Epithelial cell of prostate (primary cell): ENCODE measurements around the gene IQCN.
A peak's percentile ranks its signal among the peaks of the same experiment; 100 is the strongest.

Experiments
- DNase-seq: peaks from one replicate; pipeline ENCODE4 v3.0.0-alpha.2; 2011; ENCODE audit warnings: low read depth, low spot score
- H3K27ac ChIP-seq: fragments of 450-650 bp; 2 replicates; pipeline ENCODE4 v1.5.1; 2017; ENCODE audit warnings: mild to moderate bottlenecking

The IQCN gene

DNA sequence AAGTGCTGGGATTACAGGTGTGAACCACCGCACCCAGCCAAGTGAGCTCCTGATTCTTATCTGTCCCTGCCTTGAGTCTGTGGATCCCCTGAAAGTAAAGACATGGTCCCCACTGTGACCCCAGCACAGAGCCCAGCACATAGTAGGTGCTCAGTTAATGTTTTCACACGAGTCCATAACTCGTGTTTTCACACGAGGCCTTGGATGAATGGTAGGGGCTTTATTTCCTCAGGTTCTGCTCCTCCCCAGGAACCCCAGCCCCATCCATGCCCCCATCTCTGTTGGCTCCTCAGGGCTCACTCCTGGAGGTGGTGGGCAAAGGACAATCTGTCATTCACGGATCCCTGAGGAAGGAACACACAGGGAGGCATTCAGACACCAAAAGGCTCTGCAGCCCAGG lies 24.4 kb downstream of the IQCN start:
- no peak overlapping the region for H3K27ac ChIP-seq
- no peak for DNase-seq

DNA sequence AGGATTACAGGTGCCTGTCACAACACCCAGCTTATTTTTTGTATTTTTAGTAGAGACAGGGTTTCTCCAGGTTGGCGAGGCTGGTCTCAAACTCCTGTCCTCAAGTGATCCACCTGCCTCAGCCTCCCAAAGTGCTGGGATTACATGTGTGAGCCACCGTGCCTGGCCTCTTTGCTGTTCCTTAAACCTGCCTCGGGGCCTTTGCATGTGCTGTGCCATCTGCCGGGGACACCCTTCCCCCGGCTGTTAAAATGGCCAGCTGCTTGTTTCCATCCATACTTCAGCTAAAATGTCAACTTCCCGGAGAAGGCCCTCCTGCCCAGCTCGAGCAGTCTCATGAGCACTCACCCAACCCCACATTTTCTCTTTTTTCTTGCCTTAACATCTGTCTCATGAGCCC lies 29.0 kb downstream of the IQCN start:
- no peak for DNase-seq
- no peak overlapping the region for H3K27ac ChIP-seq

DNA sequence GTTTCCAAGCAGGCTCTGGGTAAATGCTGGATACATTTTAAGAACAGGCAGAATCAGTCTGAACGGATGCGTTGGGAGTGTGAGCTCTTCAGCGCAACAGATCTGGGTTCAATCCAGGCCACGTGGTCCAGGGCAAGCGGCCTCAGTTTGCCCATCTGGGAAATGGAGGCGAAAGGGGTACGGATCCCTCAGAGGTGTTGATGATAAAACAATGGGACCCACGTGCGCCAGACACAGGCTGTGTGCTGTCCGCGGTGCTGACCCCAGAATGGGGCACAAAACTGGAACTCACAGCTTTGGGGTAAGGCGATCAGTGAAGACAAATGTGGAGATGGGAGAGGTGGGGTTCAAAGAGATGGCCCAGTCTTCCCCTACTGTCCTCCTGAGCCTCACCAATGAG lies 34.9 kb downstream of the IQCN start:
- DNase-seq: no peak
- H3K27ac ChIP-seq: no peak overlapping the region

DNA sequence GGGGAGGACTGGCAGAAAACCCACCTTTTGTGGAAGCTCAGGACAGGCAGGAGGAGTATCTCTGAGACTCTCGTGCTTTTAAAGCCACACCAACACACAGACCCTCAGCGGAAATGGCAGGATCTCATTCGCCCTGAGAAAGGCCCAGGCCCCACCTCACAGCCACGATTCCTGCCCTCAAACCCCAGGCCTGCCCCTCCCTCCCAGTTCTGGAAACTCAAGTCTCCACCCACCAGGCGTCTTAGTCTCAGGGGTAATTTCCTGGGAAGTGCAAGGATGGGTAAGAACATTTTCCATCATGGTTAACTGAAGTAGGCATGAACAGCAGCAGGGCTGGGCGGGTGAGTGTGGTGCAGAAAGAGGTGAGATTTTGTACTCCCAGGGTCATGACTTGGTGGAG lies 40.1 kb downstream of the IQCN start:
- no peak overlapping the region for H3K27ac ChIP-seq
- DNase-seq: no peak

GRCh38 chr19:18233224-18233825 lies 40.9 kb downstream of the IQCN start:
- no peak for DNase-seq
- H3K27ac ChIP-seq: no peak overlapping the region

DNA sequence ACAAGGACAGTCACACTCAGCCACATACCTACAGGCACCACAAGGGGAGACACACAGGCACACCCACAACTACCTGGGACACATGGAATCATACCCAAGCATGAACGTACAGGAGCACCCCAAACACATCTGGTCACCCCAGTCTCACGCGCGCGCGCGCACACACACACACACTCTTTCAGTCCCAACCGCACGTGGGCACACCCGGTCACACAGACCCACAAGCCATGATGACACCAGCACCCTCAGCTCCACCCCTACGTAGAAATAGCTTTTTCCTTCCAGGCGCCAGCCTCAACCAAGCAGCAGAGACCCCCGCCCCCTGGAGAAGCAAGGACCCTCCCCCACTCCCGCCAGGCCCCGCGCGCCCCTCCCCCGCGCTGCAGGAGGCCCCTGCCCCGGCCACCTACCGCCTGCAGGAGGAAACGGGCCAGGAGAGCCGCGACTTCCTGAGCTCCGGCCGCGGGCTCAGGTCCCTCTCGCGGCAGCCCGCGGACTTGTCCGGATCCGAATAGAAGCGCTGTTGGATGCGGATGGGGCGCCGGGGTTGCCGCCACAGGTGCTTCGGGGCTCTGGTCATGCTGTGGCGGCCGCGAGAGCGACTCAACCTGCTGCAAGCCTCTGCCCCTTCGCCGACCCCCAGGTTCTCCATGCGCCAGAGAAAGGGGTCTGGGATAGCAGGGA lies 41.6 kb downstream of the IQCN start:
- H3K27ac ChIP-seq: no peak overlapping the region
- DNase-seq: no peak

- DNase-seq: no peak
- no peak overlapping the region for H3K27ac ChIP-seq
Observed at GRCh38 chr19:18231775-18232174, 42.5 kb downstream of the IQCN start.

DNA sequence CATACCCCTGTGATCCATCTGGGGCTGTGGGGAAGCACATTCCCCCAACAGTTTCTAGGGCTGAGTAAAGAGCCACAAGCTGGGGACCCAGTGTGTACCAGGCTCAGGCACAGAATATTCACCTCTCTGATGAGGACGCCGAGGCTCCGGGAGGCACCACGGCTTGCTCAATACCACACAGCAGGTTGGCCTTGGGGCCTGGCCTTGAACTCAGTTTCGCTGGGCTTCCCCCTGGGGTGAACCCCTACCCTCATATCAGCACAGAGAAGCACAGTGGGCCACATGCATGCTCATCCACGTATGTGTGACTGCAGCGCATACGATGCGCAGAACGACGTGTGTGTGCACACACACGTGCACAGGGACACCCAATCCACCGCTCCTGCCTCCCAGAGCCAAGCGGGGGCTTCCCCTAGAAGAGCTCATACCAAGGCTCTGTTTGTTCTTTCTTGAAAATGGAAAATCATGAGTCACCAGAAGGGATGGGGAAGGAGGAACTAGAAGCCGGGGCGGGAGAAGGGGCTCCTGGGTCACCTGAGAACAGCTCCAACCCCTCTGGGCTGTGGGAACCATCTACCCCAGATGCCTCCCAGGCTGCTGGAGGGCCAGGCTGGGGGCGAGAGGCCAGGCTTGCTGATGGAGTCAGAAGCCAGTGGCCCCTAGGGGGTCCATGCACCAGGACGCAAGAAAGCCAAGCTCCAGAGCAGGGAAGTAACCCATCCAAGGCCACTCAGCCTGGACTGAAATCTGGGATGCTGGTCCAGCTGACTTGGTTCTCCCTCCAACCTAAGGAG lies 43.1 kb downstream of the IQCN start:
- no peak for DNase-seq
- H3K27ac ChIP-seq: no peak overlapping the region

- no peak overlapping the region for H3K27ac ChIP-seq
- DNase-seq: no peak
Observed at GRCh38 chr19:18229915-18230314, 44.3 kb downstream of the IQCN start.

DNA sequence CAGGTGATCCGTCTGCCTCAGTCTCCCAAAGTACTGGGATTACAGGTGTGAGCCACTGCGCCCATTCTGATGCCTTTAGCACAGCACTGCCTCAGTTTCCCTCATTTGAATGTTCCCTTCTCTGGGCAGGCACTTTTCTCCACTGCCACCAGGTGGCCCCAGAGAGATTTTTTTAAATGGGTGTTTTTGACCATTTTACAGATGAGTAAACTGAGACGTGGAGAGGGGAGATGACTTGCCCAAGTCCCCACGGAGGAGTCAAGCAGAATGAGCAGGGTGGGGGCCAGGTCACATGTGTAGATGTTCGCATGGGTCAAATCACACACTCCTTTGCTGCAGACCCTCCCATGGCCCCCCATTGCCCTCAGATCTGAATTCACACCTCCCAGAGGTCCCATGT lies 44.8 kb downstream of the IQCN start:
- no peak overlapping the region for H3K27ac ChIP-seq
- DNase-seq: no peak

DNA sequence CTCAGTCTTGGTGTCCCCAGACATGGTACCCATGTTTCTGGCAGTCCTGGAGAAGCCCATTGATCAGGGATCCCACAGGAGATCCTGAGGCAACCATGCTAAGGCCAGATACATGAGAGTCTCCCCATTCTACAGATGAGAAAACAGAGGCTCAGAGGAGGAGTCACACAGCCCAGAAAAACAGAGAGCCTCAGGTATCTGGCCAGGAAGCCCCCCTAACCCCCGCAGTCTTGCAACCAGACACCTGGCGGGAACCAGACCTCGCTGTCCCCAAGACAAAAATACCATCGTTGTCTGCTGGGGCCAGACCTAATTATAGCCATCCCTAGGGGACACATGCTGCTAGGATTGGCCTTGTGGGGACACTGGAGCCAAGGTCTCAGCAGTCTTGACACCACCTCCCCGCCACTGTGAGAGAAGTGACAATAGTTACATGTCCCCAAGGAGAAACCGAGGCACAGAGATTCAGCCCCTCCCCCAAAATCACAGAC lies 46.4 kb downstream of the IQCN start:
- no peak for DNase-seq
- no peak overlapping the region for H3K27ac ChIP-seq

GRCh38 chr19:18226956-18227780 lies 47.1 kb downstream of the IQCN start:
- DNase-seq: no peak

GRCh38 chr19:18225702-18226468 lies 48.4 kb downstream of the IQCN start, which contains the start of gene PDE4C:
Gene PDE4C (minus strand): TSS chr19:18226438. CDS start chr19:18226415, 23 bp downstream.
- no peak for DNase-seq
- H3K27ac ChIP-seq: no peak within 1 kb of the TSS

More at GRCh38 chr19:18226956-18227780, 47.1 kb downstream of the IQCN start:
- no peak overlapping the region for H3K27ac ChIP-seq

GRCh38 chr19:18225355-18225701 lies 48.9 kb downstream of the IQCN start:
- no peak overlapping the region for H3K27ac ChIP-seq
- DNase-seq: no peak

DNA sequence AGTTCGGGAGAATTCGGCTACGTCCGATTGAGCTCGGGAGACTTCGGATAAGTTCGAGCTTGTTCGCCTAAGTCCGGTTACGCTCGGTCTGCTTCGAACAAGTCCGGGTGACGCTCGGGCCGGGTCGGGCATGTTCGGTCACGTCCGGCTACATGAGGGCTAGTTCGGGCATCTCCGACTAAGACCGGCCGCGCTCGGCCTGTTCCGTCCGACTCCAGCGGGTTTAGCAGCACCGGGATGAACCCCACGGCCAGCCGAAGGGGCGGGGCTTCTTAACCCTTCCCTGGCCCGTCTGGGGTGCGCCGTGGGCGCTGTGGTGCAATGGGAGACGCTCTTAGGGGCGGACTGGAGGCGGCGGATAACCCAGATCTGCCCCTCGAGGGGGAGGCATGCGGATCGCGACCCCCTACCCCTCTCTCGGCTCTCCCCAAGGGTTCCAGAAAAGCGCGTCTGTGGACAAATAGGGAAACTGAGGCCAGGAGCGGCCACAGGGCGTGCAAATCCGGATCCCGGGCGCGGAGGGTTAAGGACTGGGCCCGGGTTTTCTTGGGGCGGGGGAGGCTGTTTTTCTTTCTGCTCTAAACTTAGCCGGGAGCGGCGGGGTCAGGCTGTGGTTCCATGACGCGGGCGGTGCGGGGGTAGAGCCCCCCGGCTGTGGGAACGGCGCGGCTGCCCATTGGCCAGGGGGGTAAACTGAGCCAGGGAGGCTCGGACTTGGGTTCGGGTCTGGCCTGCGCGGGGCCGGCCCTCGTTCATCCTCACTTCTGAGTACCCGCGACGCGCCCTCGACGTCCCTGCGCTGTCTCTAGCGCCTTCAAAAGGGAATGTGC lies 49.5 kb downstream of the IQCN start:
- no peak overlapping the region for H3K27ac ChIP-seq
- peak; percentile 96 for DNase-seq

- DNase-seq: no peak
Observed at GRCh38 chr19:18223860-18224524, 50.3 kb downstream of the IQCN start.

GRCh38 chr19:18221815-18222725 lies 52.2 kb downstream of the IQCN start:
- H3K27ac ChIP-seq: no peak overlapping the region
- DNase-seq: no peak

More at GRCh38 chr19:18223860-18224524, 50.3 kb downstream of the IQCN start:
- H3K27ac ChIP-seq: no peak overlapping the region
